ENCODE data around the gene PAX9.
"Not testable (repeated sequence)": the region's sequence is repeated elsewhere in the genome, so short reads cannot be mapped to it uniquely, and the experiment has no call there.

Gene PAX9

DNA sequence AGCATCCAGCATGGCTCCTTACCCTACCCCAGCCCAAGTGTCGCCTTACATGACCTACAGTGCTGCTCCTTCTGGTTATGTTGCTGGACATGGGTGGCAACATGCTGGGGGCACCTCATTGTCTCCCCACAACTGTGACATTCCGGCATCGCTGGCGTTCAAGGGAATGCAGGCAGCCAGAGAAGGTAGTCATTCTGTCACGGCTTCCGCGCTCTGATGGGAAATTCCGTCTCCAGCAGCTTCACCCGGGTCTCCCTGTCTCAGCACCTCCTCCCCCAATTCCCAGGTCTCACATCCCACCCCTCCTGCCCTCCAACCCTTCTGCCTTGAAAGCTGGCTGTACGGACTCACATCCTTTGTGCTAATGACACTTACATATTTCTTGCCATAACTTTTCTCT is 14.6 kb downstream of the PAX9 start:
- DNase-seq = no peak

DNA sequence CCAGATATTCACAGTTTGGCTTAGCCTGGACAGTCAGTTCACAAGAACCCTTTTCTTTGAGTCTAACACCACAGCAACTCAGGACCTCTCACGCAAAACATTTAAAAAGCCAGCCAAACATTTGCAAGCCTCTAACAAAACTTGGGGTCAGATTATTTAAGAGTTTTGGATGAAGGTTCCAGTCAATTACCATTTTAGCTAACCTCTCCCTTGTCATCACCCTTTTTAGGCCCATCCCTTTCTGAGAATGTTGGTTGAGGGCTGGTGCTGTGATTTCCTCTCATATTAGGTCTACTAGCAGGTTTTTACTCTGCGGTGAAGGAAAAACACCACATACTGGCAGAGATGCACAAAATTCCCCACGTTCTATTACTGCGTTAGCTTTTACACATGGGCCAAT is 20.7 kb downstream of the PAX9 start:
- no peak for DNase-seq

DNA sequence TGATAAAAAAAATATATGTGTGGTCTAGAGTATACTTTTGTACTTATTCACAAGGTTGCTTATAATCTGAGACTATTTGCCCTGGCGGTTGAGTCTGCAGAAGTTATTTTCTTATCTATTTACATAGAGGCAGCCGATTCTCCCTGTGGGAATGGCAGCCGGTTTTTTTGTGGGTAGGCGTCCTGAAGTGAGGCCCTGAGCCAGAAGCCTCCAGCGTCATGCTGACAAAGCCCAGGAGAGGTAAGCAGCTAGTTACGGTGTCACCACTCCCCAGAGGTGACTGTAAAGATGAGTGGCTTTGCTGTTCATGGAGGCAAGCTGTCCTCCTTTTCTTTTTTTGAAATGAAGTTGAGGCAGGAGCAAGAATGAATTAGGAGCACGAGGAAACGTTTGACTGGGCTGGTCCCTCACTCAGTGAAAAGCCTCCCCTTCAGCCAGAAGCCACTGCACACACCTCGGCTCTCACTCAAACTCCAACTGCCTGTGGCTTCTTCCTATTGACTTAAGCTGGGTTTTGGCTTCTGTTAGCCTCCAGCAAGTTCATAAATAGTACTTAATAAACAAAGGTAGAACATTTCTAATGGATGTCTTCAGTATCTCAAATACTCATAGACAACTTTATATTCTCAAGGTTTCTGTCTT is 21.5 kb downstream of the PAX9 start:
- no peak for DNase-seq

DNA sequence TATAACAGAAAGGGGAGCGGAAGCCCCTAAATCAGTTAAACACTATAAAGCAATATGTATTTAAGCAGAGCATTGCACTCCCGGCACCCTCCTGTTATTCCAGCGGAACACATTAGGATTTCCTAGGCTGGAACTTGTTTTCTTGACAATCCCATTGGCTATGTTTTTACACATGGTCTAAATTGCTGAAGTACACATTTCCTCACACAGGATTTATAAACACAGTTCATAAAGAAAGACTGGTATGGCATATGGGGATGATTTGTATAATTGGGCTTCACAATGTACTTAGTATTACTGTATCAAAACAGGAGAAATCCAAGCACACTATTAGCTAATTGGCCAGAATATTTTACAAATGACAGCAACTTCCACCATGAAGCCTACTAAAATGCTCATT is 23.3 kb downstream of the PAX9 start:
- DNase-seq = no peak

- DNase-seq = no peak
Observed at GRCh38 chr14:36690311-36691040, 28.8 kb downstream of the PAX9 start.

GRCh38 chr14:36699420-36699819 is 37.8 kb downstream of the PAX9 start:
- DNase-seq = not testable (repeated sequence)

GRCh38 chr14:36700651-36701050 is 39.0 kb downstream of the PAX9 start:
- DNase-seq = no peak

DNA sequence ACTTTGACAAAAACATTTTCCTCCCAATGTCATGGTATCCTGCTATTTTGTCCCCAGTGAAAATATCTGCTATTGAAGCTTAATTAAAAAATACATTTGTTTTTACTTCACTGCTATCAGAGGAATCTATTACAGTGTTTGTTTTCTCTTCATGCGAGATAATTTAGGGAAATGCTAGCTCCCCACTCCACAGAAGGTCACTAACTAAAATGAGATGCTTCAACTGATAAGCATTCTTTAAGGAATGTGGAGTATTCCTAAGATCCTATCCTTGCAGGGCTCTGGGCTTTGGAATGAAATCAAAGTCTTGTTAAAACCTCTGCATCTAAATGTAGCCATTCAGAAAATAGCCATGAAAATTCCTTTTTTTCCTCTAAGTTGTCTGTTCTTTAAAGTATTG is 39.5 kb downstream of the PAX9 start:
- no peak for DNase-seq

DNA sequence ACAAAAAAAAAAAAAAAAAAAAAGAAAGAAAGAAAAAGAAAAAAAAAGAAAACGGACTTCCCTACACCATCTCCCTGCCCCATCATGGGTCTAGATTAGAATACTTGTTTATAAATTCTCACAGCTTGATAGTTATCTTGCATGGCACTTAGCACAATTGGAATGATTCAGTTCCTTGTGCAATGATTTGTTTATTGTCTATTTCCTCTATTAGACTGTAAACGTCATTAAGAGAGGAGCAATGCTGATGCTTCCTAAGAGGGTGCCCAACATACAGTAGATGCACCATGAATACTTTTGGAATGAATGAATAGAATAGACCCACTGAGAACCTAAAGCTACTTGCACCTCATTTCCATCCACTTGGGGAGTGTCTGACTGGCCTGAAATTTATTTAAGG is 40.8 kb downstream of the PAX9 start:
- no peak for DNase-seq

- no peak for DNase-seq
Observed at GRCh38 chr14:36707570-36707969, 45.9 kb downstream of the PAX9 start.

GRCh38 chr14:36713960-36714703 is 52.5 kb downstream of the PAX9 start:
- DNase-seq = no peak

GRCh38 chr14:36716614-36717184 is 55.0 kb downstream of the PAX9 start:
- no peak for DNase-seq

DNA sequence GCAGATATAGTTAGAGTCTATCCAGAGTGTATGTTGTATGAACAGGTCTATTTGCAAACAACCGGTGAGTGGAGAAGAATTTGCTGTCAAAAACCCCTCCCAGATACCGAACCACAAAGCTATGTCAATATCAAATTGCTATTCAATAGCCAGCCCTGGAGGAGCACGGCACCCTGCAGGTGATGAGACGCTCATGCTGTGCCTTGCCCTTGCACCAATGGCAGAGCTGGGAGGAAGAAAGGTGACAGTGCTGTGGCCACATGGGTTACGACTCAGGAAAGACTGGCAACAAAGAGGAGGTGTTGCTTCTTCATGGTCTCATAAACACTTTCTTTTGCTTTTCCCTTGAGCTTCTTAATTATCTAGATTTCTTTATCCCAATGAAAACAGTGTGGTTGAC is 55.7 kb downstream of the PAX9 start:
- DNase-seq = no peak

GRCh38 chr14:36718216-36718615 is 56.6 kb downstream of the PAX9 start:
- DNase-seq = no peak

DNA sequence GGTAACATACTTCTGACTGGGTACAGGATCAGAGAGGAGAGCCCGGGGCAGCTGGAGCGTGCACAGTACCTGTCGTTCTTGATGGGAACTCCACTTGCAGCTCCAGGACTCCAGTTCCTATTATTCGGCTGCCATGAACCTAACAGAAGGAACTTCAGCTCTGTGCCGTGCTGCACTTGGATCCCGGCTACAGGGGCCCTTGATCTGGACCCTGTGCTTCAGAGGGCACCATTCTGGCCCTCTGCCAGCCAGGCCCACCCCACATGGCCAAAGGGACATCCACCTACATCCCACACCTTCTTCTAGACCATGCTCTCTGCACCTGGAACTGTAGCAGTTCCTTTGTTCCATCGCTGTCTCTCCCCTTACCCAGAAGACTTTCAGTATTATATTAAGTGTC is 58.2 kb downstream of the PAX9 start:
- no peak for DNase-seq

GRCh38 chr14:36720657-36721056 is 59.0 kb downstream of the PAX9 start:
- no peak for DNase-seq

DNA sequence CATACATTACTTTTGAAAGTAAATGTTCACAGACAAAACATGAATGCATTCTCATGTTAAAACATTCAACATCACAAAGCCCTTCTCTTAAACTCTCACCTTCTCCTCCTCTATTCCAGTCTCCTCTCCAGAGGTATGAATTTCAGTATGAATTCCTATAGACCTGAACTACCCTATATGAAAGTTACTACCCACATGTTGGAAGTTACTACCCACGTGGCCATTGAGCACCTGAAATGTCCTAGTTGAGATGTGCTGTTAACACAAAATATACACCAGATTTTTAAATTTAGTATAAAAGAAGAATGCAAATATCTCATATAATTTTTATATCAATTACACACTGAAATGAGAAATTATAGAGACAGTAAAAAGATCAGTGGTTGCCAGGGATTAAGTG is 60.2 kb downstream of the PAX9 start:
- DNase-seq = no peak

DNA sequence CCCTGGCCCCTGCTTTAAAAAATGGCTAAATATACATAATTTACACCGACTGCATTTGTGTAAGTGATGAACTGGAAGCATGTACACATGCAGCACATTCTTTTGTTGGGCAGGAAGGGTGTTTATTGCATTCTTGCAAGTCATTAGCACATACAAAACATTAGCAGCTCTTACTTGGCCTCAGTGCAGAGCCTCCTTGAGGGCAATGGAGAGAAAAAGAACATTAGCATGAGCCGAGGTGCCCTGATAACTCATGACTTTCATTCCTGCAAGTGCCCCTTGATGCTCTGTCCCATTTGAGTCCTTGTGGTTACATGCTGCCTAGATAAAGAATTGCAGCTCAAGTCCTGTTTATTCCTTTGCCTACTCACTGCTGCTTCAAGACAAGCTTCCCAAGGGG is 61.9 kb downstream of the PAX9 start:
- DNase-seq = no peak

- no peak for DNase-seq
Observed at GRCh38 chr14:36724162-36724561, 62.5 kb downstream of the PAX9 start.

- DNase-seq = no peak
Observed at GRCh38 chr14:36726128-36726527, 64.5 kb downstream of the PAX9 start.

All from activated CD4-positive, alpha-beta T cell treated with anti-CD3 and anti-CD28 coated beads for 48 hours (primary cell).